Lower leg skin (tissue), 3 donors: Measurements from ENCODE around the gene CYBA.

Experiments used
- POLR2A ChIP-seq, 2 donors: fragments of 450-650 bp; IDR thresholded peaks; one replicate each; pipeline ENCODE4 v1.6.1; 2016 to 2017; ENCODE audit warnings: antibody characterized with exemption in 2 of 2, mild to moderate bottlenecking in 1 of 2, moderate library complexity in 1 of 2
- TF ChIP-seq, protein P1 (sequence below), 3 donors: fragments of 450-650 bp; IDR thresholded peaks; one replicate each; pipeline ENCODE4 v1.5.1; 2016; ENCODE audit warnings: antibody characterized with exemption in 3 of 3, mild to moderate bottlenecking in 3 of 3, moderate library complexity in 2 of 3

DNA sequence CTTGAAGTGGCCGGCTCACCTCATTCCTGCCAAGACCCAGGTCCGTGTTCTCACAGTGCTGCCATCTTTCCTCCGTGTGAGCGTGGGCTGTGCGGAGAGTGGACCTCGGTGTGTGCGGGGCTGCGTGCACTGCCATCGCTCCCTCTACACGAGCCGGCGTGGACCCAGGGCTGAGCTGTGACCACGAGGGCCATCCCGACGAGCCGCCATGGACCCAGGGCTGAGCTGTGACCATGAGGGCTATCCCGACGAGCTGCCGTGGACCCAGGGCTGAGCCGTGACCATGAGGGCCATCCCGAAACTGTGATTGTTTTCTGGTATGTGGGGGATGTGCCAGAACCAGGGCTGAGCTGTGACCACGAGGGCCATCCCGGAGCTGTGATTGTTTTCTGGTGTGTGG is 21.0 kb upstream of the CYBA start:
- TF ChIP-seq, protein P1, sequence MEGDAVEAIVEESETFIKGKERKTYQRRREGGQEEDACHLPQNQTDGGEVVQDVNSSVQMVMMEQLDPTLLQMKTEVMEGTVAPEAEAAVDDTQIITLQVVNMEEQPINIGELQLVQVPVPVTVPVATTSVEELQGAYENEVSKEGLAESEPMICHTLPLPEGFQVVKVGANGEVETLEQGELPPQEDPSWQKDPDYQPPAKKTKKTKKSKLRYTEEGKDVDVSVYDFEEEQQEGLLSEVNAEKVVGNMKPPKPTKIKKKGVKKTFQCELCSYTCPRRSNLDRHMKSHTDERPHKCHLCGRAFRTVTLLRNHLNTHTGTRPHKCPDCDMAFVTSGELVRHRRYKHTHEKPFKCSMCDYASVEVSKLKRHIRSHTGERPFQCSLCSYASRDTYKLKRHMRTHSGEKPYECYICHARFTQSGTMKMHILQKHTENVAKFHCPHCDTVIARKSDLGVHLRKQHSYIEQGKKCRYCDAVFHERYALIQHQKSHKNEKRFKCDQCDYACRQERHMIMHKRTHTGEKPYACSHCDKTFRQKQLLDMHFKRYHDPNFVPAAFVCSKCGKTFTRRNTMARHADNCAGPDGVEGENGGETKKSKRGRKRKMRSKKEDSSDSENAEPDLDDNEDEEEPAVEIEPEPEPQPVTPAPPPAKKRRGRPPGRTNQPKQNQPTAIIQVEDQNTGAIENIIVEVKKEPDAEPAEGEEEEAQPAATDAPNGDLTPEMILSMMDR (IDR thresholded peaks at IDR 0.05), result no peak
- no peak for TF ChIP-seq POLR2A (IDR thresholded peaks at IDR 0.05)
